ENCODE measurements around the gene ZNF225.
"Not testable (repeated sequence)": the region's sequence is repeated elsewhere in the genome, so short reads cannot be mapped to it uniquely, and the experiment has no call there.

The ZNF225 gene

DNA sequence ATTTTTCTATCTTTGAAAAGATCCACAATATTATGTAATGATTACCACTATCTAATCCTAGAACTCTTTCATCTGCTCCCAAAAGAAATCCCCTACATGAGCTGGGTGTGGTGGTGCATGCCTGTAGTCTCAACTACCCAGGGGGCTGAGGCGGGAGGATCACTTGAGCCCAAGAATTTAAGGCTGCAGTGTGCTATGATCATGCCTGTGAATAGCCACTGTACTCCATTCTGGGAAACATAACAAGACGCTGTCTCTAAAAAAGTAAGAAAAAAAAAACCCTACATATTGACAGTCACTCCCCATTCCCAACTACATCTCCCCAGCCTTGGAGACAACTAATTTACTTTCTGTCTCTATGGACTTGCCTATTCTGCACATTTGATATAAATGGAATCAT is 50.6 kb downstream of the ZNF225 start:
- no peak for DNase-seq

DNA sequence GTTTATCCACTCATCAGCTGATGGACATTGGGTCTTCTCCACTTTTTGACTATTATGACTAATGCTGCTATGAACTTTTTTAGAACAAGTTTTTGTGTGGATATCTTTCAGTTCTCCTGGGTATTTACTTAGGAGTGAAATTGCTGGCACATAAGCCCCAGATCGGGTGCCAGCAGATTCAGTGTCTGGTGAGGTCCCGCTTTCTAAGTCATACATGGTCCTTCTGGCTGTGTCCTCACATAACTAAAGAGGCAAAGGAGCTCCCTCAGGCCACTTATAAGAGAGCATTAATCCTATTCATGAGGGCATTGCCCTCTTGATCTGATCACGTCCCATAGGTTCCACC is 51.1 kb downstream of the ZNF225 start:
- no peak for DNase-seq

DNA sequence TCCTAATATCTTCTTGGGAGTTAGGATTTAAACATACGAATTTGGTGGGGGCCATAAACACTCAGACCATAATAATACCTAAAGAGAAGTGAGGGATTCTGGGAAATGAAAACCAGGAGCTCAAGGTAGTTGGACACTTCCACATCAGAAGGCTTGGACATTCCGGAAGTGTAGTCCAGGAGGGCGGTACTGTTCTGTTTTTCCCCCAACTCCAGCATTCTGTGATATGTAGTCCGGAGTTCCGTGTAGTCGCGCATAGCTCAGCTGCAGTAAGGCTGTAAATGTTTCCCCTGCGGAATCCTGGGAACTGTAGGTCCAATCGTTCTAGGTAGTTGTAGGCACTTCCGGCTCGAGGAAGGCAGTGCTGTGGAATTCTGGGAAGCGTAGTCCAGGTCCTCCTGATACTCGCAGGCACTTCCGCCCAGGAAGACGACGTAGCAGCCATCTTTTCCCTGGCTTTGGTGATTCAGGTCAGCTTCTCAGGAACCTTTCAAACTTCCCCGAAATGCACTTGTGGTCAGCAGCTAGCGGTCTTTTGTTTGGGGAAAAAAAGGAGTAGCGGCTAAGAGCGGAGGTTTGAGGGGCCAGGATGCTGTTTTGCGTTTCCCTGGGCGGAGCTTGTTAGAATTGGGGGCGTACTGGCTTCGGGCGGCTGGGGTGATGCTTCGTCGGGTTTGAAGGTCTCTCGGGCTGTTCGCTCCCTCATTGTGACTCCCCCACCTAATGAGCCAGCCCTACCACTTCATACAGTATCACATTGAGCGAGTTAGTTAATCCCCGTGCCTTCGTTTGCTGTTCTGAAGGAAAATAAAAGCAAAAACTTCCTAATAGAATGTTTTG is 51.7 kb downstream of the ZNF225 start, which contains the start of gene ZNF226:
Gene ZNF226, plus strand, starts transcription at position 428 of the 840 bp plus-strand sequence. CDS start 4,981 bp downstream, outside the sequence.
- DNase-seq: peak; percentile 74 to 82

DNA sequence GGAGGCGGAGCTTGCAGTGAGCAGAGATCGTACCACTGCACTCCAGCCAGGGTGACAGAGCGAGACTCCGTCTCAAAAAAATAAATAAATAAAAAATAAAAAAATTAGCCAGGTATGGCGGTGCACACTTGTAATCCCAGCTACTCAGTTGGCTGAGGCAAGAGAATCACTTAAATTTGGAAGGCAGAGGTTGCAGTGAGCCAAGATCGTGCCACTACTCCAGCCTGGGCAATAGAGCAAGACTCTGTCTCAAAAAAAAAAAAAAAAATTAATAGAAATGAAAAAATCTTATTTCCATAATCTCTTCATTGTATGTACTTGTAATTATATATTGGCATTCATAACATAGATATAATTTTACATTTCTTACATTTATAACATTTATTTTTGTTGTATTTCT is 57.5 kb downstream of the ZNF225 start:
- DNase-seq: not testable (repeated sequence)

- DNase-seq: no peak
Observed at GRCh38 chr19:44176590-44176989, 63.4 kb downstream of the ZNF225 start.

- DNase-seq: no peak
Observed at GRCh38 chr19:44180968-44181367, 67.8 kb downstream of the ZNF225 start.

DNA sequence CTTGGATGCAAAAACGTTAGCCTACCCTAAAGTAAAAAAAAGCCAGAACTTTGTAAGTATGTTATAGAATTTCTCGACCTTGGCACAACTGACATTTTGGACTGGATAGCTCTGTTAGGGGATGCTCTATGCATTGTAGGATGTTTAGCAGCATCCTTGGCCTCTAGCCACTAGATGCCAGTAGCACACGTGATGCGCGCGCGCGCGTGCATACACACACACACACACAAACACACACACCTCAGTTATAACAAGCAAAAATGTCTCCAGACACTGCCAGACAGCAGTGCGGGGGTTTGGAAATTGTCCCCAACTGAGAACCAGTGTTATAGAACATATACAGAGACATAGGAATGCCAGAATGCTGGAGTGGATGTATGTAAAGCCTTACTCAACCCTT is 68.9 kb downstream of the ZNF225 start:
- DNase-seq: no peak
